ENCODE measurements around the gene MET.

DNA sequence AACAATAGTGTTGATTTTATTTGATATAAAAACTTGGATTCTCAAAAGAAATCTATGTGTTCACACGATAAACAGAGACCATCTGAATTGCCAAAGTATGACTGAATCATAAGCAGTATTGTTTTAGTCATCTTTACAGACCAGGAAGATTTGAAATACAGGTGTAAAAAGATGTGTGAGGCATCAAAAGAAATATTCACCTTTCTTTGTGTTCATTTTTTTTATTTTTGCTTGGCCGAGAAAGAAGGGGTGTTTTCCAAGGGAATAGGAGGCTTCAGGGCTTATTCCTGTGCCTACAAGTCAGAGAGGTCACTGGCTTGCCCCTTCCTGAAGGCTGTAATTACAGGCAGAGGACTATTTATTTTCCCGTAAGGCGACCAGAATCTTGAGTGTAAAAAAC is 37.3 kb downstream of the MET start:
- TF ChIP-seq, protein P1, sequence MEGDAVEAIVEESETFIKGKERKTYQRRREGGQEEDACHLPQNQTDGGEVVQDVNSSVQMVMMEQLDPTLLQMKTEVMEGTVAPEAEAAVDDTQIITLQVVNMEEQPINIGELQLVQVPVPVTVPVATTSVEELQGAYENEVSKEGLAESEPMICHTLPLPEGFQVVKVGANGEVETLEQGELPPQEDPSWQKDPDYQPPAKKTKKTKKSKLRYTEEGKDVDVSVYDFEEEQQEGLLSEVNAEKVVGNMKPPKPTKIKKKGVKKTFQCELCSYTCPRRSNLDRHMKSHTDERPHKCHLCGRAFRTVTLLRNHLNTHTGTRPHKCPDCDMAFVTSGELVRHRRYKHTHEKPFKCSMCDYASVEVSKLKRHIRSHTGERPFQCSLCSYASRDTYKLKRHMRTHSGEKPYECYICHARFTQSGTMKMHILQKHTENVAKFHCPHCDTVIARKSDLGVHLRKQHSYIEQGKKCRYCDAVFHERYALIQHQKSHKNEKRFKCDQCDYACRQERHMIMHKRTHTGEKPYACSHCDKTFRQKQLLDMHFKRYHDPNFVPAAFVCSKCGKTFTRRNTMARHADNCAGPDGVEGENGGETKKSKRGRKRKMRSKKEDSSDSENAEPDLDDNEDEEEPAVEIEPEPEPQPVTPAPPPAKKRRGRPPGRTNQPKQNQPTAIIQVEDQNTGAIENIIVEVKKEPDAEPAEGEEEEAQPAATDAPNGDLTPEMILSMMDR (IDR thresholded peaks at IDR 0.05): no peak
- TF ChIP-seq POLR2AphosphoS5 (IDR thresholded peaks at IDR 0.05; ENCODE audit: insufficient read depth in 1 of 2, low read depth in 1 of 2) (no peak), POLR2A (IDR thresholded peaks at IDR 0.05) (no peak)
